Measurements from ENCODE around the gene MATCAP1. TPM values are rescaled to one million over a fixed set of nuclear protein-coding genes. Genes with fewer than 3 reads are reported as not detected.

Gene MATCAP1
- total RNA-seq, 1 experiment from 2014 or later = 36.5 TPM

DNA sequence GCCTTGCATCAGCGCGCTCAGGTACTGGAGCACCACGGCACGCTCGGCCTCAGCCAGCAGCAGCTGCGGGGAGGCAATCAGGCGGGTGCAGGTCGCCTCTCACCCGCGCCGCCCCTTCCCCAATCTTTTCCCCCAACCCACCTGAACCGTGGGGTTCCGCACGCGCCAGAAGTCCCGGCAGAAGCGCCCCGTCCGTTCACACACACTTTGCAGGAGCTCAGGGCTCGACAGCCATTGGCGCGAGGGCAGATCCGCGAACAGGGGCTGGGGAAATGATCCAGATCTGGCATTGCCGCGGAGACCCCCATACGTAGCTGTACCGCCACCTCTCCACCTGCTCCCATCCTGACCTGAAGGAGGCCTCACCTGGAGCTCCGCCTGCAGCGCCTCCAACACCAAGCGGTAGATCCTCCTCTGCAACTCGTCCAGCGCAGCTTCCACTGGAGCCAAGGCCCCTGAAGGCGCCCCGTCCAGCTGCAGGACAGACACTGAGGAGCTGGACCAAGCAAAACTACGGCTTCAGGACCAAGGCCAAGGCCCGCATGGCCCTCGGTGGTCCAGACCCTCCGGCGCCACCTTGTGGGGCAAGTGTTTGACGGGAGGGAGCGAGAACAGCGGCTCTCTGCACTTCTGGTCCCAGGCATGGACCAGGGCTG is 1.4 kb upstream of the MATCAP1 start:
- no TSS peak for BruUV-seq (replicated peaks)
- CTCF ChIA-PET = interaction anchor here (0.8 to 2.3 kb wide), 8 partner anchors 11 to 231 kb away, joined by 3 to 23 read pairs (median 4); no protein-coding TSS in a partner anchor
- intact Hi-C loops (cut with micrococcal nuclease; ENCODE audit: unreplicated experiment) = loop anchor here (1.0 to 5.0 kb wide), 3 partner anchors 168 to 238 kb away; no protein-coding TSS in a partner anchor
- TF ChIP-seq, protein P1, sequence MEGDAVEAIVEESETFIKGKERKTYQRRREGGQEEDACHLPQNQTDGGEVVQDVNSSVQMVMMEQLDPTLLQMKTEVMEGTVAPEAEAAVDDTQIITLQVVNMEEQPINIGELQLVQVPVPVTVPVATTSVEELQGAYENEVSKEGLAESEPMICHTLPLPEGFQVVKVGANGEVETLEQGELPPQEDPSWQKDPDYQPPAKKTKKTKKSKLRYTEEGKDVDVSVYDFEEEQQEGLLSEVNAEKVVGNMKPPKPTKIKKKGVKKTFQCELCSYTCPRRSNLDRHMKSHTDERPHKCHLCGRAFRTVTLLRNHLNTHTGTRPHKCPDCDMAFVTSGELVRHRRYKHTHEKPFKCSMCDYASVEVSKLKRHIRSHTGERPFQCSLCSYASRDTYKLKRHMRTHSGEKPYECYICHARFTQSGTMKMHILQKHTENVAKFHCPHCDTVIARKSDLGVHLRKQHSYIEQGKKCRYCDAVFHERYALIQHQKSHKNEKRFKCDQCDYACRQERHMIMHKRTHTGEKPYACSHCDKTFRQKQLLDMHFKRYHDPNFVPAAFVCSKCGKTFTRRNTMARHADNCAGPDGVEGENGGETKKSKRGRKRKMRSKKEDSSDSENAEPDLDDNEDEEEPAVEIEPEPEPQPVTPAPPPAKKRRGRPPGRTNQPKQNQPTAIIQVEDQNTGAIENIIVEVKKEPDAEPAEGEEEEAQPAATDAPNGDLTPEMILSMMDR (IDR thresholded peaks at IDR 0.05; ENCODE audit: unreplicated experiment) = peak; percentile 81
- H3K4me3 Mint-ChIP-seq (ENCODE audit: low read depth, unreplicated experiment) = no peak overlapping the region
- no peaks in the 10 kb centered on the region for H3K36me3 Mint-ChIP-seq (ENCODE audit: insufficient read depth, unreplicated experiment)
- peaks cover 10% of the 10 kb centered on the region for H3K4me1 Mint-ChIP-seq (ENCODE audit: low read depth, unreplicated experiment)
- no peaks in the 10 kb centered on the region for H3K9me3 Mint-ChIP-seq (ENCODE audit: low read depth, unreplicated experiment)
- no peak overlapping the region for H3K27ac Mint-ChIP-seq (ENCODE audit: unreplicated experiment)
- DNase-seq = peak; percentile 98
- peaks cover 12% of the 10 kb centered on the region for H3K27me3 Mint-ChIP-seq (ENCODE audit: unreplicated experiment)

DNA sequence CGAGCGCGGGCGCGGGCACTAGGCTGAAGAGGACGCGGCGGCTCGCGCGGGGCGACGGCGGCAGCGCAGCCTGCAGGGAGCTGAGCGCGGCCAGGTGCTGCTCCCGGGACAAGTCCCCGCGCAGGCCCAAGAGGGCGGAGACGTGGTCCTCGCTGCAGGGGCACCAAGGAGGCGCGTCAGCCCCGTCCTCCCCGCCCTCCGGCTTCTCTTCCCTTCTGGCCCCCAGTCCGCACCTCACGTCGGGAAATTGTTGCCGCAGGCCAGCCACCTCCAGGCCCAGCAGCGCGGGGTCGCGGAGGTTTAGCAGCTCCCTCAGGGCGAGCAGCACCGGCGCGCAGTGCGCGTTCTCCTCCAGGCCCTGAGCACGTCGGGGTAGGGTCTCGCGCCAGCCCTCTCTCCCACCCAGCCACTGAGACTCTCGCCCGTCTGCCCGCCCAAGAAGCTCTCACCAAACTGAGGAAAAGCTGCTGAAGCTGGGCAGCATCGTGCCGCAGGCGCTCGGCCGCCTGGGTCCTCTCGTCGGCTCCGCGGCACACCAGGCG is 761 bp upstream of the MATCAP1 start:
- Mint-ChIP-seq H3K27me3 (ENCODE audit: unreplicated experiment) (peaks cover 12% of the 10 kb centered on the region), H3K36me3 (ENCODE audit: insufficient read depth, unreplicated experiment) (no peaks in the 10 kb centered on the region), H3K9me3 (ENCODE audit: low read depth, unreplicated experiment) (no peaks in the 10 kb centered on the region), H3K4me1 (ENCODE audit: low read depth, unreplicated experiment) (peaks cover 10% of the 10 kb centered on the region), H3K27ac (ENCODE audit: unreplicated experiment) (no peak overlapping the region), H3K4me3 (ENCODE audit: low read depth, unreplicated experiment) (no peak overlapping the region)
- CTCF ChIA-PET = interaction anchor here (0.5 to 2.3 kb wide), 6 partner anchors 11 to 231 kb away, joined by 3 to 23 read pairs (median 6); no protein-coding TSS in a partner anchor
- no peak for DNase-seq
- TF ChIP-seq, protein P1 (IDR thresholded peaks at IDR 0.05; ENCODE audit: unreplicated experiment) = no peak
- no TSS peak for BruUV-seq (replicated peaks)
- intact Hi-C loops (cut with micrococcal nuclease; ENCODE audit: unreplicated experiment) = no loop called here

- BruUV-seq (replicated peaks) = no TSS peak
- H3K36me3 Mint-ChIP-seq (ENCODE audit: insufficient read depth, unreplicated experiment) = peaks cover under 1% of the 10 kb centered on the region
- peaks cover 18% of the 10 kb centered on the region for H3K4me1 Mint-ChIP-seq (ENCODE audit: low read depth, unreplicated experiment)
- H3K27ac Mint-ChIP-seq (ENCODE audit: unreplicated experiment) = no peak overlapping the region
- peaks cover 12% of the 10 kb centered on the region for H3K27me3 Mint-ChIP-seq (ENCODE audit: unreplicated experiment)
- no peak for DNase-seq
- no peak overlapping the region for H3K4me3 Mint-ChIP-seq (ENCODE audit: low read depth, unreplicated experiment)
- CTCF ChIA-PET = no interaction called here
- intact Hi-C loops (cut with micrococcal nuclease; ENCODE audit: unreplicated experiment) = no loop called here
- no peaks in the 10 kb centered on the region for H3K9me3 Mint-ChIP-seq (ENCODE audit: low read depth, unreplicated experiment)
- TF ChIP-seq, protein P1 (IDR thresholded peaks at IDR 0.05; ENCODE audit: unreplicated experiment) = no peak
These were observed 508 bp downstream of the MATCAP1 start for GRCh38 chr16:67183284-67183626.

GRCh38 chr16:67182288-67182687 is 1.5 kb downstream of the MATCAP1 start:
- H3K4me3 Mint-ChIP-seq (ENCODE audit: low read depth, unreplicated experiment) = no peak overlapping the region
- no peak for DNase-seq
- TF ChIP-seq, protein P1 (IDR thresholded peaks at IDR 0.05; ENCODE audit: unreplicated experiment) = no peak
- H3K36me3 Mint-ChIP-seq (ENCODE audit: insufficient read depth, unreplicated experiment) = peaks cover 10% of the 10 kb centered on the region
- TSS peak; percentile 51 for BruUV-seq (replicated peaks)
- CTCF ChIA-PET = no interaction called here
- H3K4me1 Mint-ChIP-seq (ENCODE audit: low read depth, unreplicated experiment) = peaks cover 26% of the 10 kb centered on the region
- peaks cover 12% of the 10 kb centered on the region for H3K27me3 Mint-ChIP-seq (ENCODE audit: unreplicated experiment)
- no peaks in the 10 kb centered on the region for H3K9me3 Mint-ChIP-seq (ENCODE audit: low read depth, unreplicated experiment)
- no peak overlapping the region for H3K27ac Mint-ChIP-seq (ENCODE audit: unreplicated experiment)
- intact Hi-C loops (cut with micrococcal nuclease; ENCODE audit: unreplicated experiment) = no loop called here

All from Calu3 (cell line).